Left kidney (tissue), 8 donors: ENCODE data around the gene ANKRD40CL. TPM values are rescaled to one million over a fixed set of nuclear protein-coding genes. Genes with fewer than 3 reads are reported as not detected.
"Not testable (repeated sequence)": the region's sequence is repeated elsewhere in the genome, so short reads cannot be mapped to it uniquely, and the experiment has no call there.

ENCODE experiments used
- DNase-seq: peaks from one replicate; pipeline ENCODE4 v3.0.0-alpha.2; 2013
- long read RNA-seq, 8 donors: transcript quantifications; one replicate each; lab custom pipeline, GENCODE V29; 2026
- polyA plus RNA-seq: library from polyadenylated mRNA; unstranded; fragments of 120-200 nt; gene quantifications from one replicate; pipeline ENCODE4 v1.2.1, GENCODE V29; 2013; ENCODE audit not compliant: insufficient read length

ANKRD40CL gene, protein sequence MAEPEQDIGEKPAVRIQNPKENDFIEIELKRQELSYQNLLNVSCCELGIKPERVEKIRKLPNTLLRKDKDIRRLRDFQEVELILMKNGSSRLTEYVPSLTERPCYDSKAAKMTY
- polyA plus RNA-seq, result 0.48 TPM
- long read RNA-seq, donor 1, result 0 reads
- long read RNA-seq, donor 2, result 0 reads
- long read RNA-seq, donor 3, result 0 reads
- long read RNA-seq, donor 4, result 0 reads
- long read RNA-seq, donor 5, result 0 reads
- long read RNA-seq, donor 6, result 0 reads
- long read RNA-seq, donor 7, result 0 reads
- long read RNA-seq, donor 8, result 0 reads

DNA sequence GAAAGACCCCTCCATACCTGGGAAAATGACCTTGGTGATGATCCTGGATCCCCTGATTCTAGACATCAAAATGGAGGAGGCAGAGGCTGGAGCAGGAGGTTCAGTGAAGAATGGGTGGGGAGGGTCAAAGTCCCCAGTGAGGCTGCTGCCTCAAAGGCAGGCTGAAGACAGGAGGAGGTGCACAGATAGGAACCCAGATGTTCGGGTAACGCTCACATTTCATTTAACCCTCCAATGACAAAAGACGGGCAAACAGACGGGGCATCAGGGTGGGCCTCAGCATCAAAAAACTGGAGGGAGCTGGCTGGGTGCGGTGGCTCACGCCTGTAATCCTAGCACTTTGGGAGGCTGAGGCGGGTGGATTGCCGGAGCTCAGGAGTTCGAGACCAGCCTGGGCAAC, at the start of gene ANKRD40CL:
Gene ANKRD40CL, minus strand, starts transcription at position 73 of the 400 bp plus-strand sequence. CDS start 605 bp downstream, outside the sequence.
- no peak for DNase-seq

DNA sequence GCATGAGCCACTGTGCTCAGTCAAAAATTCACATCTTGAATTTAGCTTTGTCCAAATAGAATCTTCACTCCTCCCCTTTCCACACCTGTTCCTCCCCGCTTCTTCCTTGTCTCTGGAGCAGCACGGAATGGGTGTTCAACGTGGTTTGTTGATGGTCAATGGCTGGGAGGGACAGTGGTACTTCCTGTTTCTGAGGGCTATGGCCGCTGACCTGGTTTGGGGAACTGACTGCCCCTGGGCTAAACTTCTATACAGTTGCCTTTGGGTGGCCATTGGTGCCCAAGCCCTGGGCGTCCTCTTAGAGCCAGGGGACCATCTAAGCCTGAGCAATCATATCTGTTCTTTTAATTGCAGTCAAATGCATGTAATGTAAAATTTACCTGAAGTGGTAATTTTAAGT, 49.0 kb upstream of the ANKRD40CL start:
- no peak for DNase-seq

DNA sequence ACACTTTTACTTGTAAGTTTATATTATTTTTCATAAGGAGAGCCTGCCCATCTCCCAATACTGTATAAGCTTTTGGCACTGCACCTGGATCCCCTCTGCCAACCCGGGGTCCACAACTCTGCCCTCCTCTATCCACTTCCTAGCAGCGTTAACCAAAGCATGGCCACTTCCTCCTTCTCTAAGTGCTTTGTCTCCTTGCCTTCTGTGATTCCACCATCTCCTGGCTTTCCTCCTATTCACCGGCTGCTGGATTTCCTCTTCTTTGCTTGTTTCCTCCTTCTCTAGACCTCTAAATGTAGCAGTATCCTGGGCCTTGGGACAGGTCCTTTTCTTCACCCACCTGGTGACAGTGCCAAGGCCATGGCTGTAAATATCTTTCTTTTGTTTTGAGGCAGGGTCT, 48.1 kb upstream of the ANKRD40CL start:
- DNase-seq, result no peak

DNA sequence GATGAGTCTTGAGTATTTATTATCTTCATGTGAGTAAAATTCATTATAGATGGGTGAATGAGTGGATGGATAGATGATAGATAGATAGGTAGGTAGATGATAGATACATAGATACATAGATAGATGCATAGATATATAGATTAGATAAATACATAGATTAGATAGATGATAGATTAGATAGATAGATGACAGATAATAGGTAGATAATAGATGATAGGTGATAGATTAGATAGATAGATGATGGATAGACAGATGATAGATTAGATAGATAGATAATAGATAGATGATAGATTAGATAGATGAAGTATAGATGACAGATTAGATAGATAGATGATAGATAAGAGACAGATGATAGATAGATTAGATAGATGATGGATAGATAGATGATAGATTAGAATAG, 46.3 kb upstream of the ANKRD40CL start:
- no peak for DNase-seq

DNA sequence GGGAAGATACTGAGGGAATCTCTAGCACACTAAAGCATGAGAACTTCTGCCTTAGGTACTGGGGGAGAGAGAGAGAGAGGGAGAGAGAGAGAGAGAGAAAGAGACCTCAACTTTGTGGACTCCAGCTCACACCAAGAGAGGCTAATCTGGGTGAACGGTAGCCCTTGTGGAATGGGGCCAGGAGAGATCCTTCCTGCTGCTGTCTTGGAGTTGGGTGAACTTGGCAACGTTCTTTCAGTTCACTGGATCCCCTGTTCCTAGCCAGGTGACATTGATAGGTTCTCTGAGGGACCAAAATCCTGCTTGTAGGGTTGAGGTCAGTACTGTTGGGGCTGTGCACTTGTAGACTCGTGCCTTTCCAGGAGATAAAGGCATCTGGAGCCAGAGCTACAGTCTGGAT, 41.6 kb upstream of the ANKRD40CL start:
- no peak for DNase-seq

DNA sequence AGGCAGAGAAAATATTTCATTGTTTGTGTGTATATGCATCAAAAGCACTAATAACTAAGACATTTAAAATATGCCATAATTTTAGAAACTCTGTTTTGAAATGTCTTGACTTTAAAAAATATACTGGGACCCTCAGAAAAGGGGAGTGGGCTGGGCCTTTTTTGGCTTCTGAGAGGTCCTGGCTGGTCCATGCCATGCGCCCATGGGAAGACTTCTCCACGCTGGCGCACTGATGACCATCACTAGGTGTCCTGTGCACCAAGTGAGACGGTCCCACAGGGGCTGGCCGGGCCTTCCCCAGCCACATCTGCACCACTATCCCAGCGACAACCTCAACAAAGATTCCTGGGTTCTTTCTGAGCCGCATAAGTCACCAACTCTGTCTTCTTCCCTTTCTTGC, 41.1 kb upstream of the ANKRD40CL start:
- DNase-seq, result no peak

DNA sequence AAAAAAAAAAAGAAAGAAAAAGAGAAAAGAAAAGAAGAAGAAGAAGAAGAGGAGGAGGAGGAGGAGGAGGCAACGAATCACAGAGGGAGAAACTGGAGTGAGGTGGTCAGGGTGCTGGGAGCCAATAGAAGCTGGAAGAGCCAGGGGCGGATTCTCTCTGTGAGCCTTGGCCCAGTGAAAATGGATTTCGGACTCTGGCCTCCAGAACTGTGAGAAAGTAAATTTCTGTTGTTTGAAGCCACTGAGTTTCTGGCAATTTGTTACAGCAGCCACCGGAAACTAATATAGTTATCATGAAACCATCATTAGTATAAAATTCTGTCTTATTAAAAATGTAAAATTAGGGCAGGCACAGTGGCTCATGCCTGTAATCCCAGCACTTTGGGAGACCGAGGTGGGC, 40.4 kb upstream of the ANKRD40CL start:
- no peak for DNase-seq

DNA sequence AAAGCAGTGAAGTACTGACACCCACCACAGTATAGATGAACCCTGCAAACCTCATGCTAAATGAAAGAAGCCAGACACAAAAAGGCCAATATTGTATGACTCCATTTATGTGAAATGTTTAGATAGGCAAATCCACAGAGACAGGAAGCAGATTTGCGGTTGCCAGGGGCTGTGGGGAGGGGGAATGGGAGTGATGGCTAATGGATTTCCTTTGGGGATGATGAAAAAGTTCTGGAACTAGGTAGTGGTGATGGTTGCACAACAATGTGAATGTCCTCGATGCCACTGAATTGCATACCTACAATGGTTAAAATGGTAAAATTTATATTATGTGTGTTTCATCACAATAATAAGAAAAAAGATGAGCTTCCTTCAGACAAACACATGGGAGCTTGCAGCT, 39.7 kb upstream of the ANKRD40CL start:
- DNase-seq, result no peak

DNA sequence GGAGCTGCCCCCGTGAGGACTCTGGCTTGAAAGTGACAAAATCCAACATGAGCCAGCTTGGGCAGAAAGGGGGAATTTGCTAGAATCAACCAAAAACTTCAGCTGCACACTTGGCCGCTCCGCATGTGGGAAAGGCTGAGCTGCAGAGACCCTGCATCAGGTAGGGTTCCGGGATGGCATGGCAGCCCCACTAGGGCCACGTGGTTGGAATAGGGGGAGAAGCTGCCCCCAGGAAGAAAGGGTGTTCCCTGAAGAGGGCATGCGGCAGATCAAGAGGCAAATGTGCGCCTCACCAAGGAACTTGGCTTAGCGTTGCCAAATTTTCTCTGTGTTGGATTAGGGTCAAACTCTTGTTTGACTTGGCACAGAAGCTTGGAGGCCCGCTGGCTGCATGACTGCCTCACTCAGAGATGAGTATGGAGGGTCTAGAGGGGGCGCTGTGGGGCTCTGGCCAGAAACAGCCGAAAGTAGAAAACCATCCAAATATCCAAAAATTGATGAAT, 38.9 kb upstream of the ANKRD40CL start:
- DNase-seq, result no peak

DNA sequence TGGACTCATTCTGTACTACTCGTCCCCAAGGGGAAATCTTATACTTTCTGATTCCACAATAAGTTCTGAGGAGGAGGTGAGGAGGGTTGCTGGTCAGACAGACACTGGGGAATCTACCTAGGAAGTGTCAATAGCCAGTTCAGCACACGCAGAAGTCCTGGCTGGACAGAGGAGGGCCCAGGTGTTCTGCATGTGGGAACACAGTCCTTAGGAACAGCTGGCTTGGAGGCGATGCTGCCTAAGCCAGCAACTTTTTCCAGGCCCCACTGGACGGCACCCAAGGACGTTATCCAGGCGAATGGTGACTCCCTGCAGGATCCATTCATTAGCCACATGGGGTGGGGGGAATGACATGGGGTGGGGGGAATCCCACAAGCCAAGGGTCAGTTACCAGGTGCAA, 38.2 kb upstream of the ANKRD40CL start:
- no peak for DNase-seq

DNA sequence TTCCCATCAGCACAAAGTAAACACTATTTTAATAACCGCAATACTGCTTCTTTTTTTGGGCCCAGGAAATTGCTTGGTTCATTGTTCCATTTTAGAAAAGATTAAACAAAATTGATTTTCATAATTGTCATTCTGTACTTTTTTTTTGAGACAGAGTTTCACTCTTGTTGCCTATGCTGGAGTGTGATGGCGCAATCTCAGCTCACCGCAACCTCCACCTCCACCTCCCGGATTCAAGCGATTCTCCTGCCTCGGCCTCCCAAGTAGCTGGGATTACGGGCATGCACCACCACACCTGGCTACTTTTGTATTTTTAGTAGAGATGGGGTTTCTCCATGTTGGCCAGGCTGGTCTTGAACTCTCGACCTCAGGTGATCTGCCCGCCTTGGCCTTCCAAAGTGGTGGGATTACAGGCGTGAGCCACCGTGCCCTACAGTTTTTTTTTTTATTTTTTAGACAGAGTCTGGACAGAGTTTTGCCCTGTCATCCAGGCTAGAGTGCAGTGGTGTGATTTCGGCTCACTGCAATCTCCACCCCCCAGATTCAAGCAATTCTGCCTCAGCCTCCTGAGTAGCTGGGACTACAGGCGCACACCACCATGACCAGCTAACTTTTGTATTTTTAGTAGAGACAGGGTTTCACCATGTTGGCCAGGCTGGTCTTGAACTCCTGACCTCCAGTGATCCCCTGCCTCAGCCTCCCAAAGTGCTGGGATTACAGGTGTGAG, 37.6 kb upstream of the ANKRD40CL start:
- not testable (repeated sequence) for DNase-seq

DNA sequence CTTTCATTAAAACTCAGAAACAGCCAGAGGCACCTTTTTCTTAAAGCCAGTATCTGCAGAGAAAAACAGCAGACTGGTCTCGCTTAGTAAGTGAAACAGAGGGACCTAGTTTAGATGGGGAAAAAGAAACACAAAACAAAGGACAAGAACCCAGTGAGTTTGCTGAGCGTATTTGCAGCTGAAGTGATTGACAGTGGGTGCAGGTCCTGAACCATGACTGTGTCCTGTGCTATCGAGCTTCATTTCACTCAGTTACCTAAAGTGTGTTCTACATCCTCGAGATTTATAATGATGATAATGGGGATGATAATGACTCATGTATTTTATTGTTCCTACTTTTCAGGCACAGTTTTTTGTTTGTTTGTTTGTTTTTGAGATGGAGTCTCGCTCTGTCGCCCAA, 36.4 kb upstream of the ANKRD40CL start:
- DNase-seq, result no peak

DNA sequence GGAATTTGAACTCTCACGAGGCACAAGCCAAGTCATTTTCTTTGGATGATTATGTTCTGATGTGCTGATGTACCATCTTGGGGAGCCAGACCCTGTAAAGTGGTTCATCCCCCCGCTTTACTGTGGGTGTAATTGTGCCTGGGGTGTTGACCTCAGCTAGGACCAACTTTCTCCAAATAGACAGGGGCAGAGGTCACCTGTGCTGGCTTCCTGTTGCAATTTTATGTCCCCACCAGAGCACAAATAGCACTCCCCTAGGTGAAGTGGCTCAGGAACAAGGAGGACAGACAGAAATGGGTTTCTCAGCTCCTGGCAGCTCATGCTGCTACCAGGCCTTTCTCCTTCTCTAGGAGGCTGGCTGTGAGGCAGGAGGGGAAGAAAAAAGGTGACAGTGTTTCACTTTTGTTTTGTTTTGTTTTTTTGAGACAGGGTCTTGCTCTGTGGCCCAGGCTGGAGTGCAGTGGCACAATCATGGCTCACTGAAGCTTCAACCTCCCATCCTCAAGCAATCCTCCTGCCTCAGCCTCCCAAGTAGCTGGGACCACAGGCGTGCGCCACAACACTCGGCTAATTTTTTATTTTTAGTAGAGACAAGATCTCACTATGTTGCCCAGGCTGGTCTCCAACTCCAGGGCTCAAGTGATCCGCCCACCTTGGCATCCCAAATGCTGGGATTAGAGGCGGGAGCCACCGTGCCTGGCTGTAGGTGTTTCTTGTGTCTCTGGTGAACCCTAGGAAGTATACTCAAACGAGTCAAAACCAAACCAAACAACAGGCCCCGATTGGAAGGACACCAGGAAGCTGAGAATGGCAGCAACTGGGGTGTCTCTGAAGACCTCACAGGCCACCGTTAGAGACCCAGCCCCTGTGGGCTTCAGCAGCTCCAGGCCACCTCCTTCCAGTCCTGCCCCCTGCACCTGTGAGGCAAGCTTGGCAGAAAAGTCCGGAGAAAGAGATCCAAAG, 35.6 kb upstream of the ANKRD40CL start:
- DNase-seq, result no peak

DNA sequence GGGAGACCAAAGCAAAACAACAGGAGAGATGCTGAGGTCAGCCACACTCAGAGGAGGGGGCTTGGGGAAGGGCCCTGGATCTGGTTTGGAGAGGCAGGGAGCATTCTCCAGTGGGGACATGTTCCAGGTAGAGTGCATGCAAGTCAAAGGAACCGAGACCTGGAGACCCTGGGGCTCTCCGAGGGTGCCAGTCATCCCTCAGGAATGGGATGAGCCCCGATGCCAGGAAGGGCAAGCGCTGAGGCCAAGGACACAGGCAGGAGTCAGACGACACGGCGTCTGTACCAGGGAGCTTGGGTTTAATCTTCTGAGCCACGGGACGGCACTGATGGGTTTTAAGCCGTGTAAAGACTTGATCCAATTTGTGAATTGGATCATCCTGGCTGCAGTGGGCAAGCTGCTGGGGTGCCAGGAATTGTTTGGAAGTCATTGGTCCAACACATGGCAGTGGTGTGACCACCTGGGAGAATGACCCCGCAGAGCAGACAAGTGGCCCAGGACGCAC, 32.9 kb upstream of the ANKRD40CL start:
- DNase-seq, result no peak

DNA sequence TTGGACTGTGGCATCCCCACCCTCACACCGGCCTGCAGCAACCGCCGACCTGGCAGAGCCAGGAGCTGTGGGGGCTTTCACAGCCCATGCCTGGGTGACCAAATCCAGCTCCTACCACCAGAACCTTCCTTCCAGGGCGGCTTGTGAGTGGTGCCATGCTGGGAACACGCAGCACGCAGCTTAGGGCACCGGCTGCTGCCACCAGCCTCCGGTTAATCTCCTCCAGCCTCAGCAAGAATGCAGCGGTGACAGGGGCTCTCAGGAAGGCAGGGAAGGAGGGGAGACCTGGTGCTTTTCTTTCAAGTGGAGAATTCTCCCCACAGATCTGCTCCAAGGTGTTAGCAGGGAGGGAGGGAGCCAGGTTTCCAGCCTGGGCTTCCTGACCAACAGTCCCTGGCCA, 32.3 kb upstream of the ANKRD40CL start:
- no peak for DNase-seq

DNA sequence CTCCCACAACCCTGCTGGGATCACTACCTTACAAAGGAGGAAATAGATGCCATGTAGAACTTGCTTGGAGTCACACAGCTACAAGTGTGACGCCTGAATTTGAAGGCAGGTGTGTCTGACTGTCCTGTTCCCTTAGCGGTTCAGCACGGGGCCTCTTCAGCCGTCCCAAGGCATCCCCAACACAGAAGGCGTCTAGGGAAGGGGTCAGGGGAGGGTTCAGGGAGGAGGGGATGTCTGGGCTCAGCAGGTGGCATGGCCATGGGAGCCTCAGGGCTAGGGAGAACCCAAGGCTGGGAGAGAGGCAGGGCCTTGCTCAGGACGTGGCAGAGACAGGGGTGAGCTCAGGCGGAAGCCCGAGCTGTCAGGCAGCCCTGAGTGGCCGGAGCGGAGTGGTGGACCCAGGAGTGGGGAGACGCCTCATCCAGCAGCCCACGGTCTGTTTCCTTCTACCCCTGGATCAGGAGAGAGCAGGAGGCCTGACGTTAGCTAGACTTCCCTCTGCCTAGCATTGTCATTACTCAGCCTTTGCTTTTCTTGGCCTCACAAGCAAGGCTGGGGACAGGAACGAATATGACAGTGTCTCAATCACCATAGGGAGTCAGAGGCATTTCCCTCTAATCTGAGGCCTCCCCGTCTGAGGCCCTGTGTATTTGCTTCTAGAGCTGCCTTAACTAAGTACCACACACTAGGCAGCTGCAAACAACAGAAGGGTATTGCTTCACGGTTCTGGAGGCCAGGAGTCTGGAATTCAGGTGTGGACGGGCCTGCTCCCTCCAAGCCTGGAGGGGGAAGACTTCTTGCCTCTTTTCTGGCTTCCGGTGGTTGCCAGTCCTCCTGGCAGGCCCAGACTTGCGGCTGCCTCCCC, 31.3 kb upstream of the ANKRD40CL start:
- no peak for DNase-seq

DNA sequence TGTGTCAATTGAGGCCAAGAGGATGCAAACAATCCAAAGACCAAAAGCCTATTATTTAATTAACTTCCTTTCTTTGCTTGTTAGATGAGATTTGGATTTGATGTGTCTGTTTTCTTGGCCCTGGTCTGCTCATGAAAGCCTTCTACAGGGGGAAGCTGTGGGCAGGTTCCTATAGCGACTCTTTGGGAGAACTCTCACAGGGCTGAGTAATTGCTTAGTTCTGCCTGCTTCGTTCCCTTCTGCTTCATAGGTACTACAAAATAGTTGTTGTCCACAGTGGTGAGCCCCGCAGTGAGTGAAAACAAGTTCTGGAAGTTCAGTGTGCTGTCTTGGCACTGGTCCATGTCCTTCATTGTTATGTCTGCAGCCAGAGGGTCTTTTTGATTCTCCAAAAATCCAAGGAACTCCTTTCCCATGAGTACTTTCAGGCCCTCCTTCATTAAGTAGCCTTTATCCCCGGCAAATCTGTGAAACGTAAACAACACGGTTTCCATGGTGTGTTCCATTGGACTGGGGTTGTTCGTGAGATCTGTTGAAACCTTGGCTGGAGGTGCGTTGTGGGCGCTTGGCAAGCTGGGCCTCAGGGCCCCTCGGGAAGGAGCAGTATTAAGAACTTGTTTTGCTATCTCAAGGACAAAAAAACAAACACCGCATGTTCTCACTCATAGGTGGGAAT, 30.0 kb upstream of the ANKRD40CL start:
- DNase-seq, result no peak

DNA sequence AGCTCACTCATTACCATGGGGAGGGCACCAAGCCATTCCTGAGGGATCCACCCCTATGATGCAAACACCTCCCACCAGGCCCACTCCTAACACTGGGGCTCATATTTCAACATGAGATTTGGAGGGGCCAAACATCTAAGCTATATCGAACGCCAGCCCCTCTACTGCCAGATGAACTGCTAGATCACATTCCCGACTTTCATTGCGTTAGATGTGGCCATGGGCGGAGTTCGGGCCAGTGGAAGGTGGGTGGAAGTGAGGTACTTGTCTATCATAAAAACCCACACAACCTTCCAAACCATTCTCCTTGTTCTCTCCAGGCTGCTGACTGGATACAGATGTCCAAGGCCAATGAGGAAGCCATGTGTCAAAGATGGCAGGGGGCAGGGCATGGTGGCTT, 27.0 kb upstream of the ANKRD40CL start:
- DNase-seq, result no peak

DNA sequence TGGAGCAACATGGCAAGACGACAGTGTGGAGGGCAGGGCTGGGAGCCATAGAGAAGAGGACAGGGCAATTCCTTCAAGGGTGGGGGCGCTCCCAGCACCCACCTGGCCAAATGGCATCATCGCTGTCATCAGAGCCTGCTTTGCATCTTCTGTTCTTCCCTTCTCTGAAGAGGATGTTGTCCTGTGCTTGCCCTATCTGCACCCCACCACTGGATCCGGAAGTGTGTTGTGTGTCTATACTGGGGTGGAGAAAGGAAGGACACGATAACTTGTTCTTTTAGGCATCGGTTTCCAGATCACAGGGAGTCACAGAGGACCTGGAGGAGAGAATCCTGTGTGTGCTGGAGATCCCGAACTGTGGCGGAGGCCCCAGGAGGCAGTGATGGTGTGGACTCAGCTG, 25.7 kb upstream of the ANKRD40CL start:
- DNase-seq, result no peak

DNA sequence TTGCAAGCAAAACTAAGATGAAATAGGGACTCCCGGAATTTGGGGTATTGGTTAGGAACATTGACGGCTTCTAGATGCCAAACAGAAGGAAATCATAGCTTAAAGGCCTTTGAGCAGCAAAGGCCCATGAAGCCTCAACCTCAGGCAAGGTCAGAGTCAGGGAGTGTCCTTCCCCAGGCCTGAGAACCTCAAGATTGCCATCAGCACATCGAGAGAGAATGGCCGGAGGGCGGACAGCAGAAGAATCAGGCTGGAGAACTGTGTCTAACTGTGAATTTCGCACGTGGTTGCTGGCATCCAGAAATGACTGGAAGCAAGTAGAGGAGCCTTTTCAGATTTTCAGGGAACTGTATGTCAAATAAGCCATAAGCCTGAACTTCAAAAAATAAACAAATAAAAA, 24.8 kb upstream of the ANKRD40CL start:
- DNase-seq, result no peak

DNA sequence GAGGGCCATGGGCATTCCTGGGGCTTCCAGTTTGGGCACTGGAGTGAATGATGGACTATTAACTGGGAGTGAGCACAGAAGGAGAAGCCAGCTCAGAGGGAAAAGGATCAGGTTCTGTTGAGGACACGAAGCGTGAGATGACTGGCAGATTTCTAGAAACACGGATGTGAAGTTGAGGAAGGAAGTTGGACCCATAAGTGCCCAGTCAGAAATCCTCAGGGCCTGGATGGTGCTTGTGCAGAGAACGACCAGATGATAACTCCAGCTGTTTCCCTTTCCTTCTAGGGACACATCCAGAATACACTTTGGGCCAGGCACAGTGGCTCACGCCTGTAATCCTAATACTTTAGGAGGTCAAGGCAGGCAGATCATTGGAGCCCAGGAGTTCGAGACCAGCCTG, 23.3 kb upstream of the ANKRD40CL start:
- DNase-seq, result no peak
